Endothelial cell (in vitro differentiated cells): Measurements from ENCODE around the gene PERM1. TPM values are rescaled to one million over a fixed set of nuclear protein-coding genes. Genes with fewer than 3 reads are reported as not detected.
A peak's percentile ranks its signal among the peaks of the same experiment; 100 is the strongest.
"Not testable (repeated sequence)": the region's sequence is repeated elsewhere in the genome, so short reads cannot be mapped to it uniquely, and the experiment has no call there.

ENCODE experiments used
- DNase-seq: peaks from one replicate; pipeline ENCODE4 v3.0.0; 2021; ENCODE audit warnings: low spot score
- H3K27ac Mint-ChIP-seq: one replicate; pipeline ENCODE4 v1.8.0; 2021; ENCODE audit warnings: mixed read lengths, inconsistent platforms; ENCODE audit not compliant: unreplicated experiment
- H3K27me3 Mint-ChIP-seq: one replicate; pipeline ENCODE4 v1.8.0; 2021; ENCODE audit warnings: mild to moderate bottlenecking, moderate library complexity, mixed read lengths, inconsistent platforms; ENCODE audit not compliant: unreplicated experiment
- H3K36me3 Mint-ChIP-seq: one replicate; pipeline ENCODE4 v1.8.0; 2021; ENCODE audit warnings: mild to moderate bottlenecking, low read depth, mixed read lengths, inconsistent platforms; ENCODE audit not compliant: unreplicated experiment
- H3K4me1 Mint-ChIP-seq: one replicate; pipeline ENCODE4 v1.8.0; 2021; ENCODE audit warnings: mild to moderate bottlenecking, mixed read lengths, inconsistent platforms; ENCODE audit not compliant: unreplicated experiment
- H3K4me3 Mint-ChIP-seq: one replicate; pipeline ENCODE4 v1.8.0; 2021; ENCODE audit warnings: mild to moderate bottlenecking, mixed read lengths, inconsistent platforms; ENCODE audit not compliant: unreplicated experiment
- H3K9me3 Mint-ChIP-seq: one replicate; pipeline ENCODE4 v1.8.0; 2021; ENCODE audit warnings: mixed read lengths, inconsistent platforms; ENCODE audit not compliant: unreplicated experiment
- CTCF ChIP-seq: fragments of 200-600 bp; sonication (generic); IDR thresholded peaks from one replicate; pipeline ENCODE4 v1.5.0; 2021; ENCODE audit warnings: antibody characterized with exemption; ENCODE audit not compliant: unreplicated experiment
- long read RNA-seq: library from polyadenylated mRNA; unstranded; transcript quantifications from one replicate; pipeline ENCODE4 v2.0.0, GENCODE V29; 2020; ENCODE audit not compliant: unreplicated experiment
- total RNA-seq: library from RNA; stranded (reverse); fragmentation: NEBNext Ultra II Directional; extraction: Animal tissue kit (Norgen Biotek cat#: 25700); gene quantifications from one replicate; pipeline ENCODE4 v1.2.1, GENCODE V29; 2021; ENCODE audit not compliant: unreplicated experiment

Gene PERM1
- total RNA-seq, result not detected
- long read RNA-seq, result 0 reads

- peaks cover 7% of the 10 kb centered on the region for H3K36me3 Mint-ChIP-seq
- TF ChIP-seq CTCF, result no peak
- H3K4me3 Mint-ChIP-seq, result no peak within 1 kb of the TSS
- H3K9me3 Mint-ChIP-seq, result no peaks in the 10 kb centered on the region
- H3K27ac Mint-ChIP-seq, result no peak within 1 kb of the TSS
- H3K27me3 Mint-ChIP-seq, result peaks cover 13% of the 10 kb centered on the region
- DNase-seq, result no peak
- peaks cover 3% of the 10 kb centered on the region for H3K4me1 Mint-ChIP-seq
Measured at GRCh38 chr1:981955-982558, at the start of gene PERM1. Gene PERM1 (minus strand): TSS chr1:982093. CDS start chr1:981029, 1,064 bp downstream.

GRCh38 chr1:1030867-1031658, 49.2 kb upstream of the PERM1 start:
- not testable (repeated sequence) for H3K4me3 Mint-ChIP-seq, DNase-seq, H3K36me3 Mint-ChIP-seq, H3K27ac Mint-ChIP-seq, H3K9me3 Mint-ChIP-seq
- Mint-ChIP-seq H3K4me1 (peaks cover 11% of the 10 kb centered on the region), H3K27me3 (peaks cover 12% of the 10 kb centered on the region)

- H3K27ac Mint-ChIP-seq, result no peak overlapping the region
- H3K4me1 Mint-ChIP-seq, result peaks cover 21% of the 10 kb centered on the region
- H3K4me3 Mint-ChIP-seq, result no peak overlapping the region
- peaks cover 14% of the 10 kb centered on the region for H3K27me3 Mint-ChIP-seq
- DNase-seq, result no peak
- no peak for TF ChIP-seq CTCF
- no peaks in the 10 kb centered on the region for H3K9me3 Mint-ChIP-seq
- peaks cover 8% of the 10 kb centered on the region for H3K36me3 Mint-ChIP-seq
Measured at GRCh38 chr1:1027791-1028190, 45.9 kb upstream of the PERM1 start.

- H3K36me3 Mint-ChIP-seq, result peaks cover 8% of the 10 kb centered on the region
- H3K4me3 Mint-ChIP-seq, result no peak overlapping the region
- H3K27me3 Mint-ChIP-seq, result peaks cover 13% of the 10 kb centered on the region
- no peak overlapping the region for H3K27ac Mint-ChIP-seq
- no peak for DNase-seq
- H3K4me1 Mint-ChIP-seq, result peaks cover 22% of the 10 kb centered on the region
- no peaks in the 10 kb centered on the region for H3K9me3 Mint-ChIP-seq
- TF ChIP-seq CTCF, result no peak
Measured at GRCh38 chr1:1026599-1027413, 44.9 kb upstream of the PERM1 start.

- Mint-ChIP-seq H3K4me3 (peak overlapping the region; percentile 69), H3K4me1 (peaks cover 23% of the 10 kb centered on the region), H3K9me3 (no peaks in the 10 kb centered on the region), H3K27ac (no peak overlapping the region), H3K27me3 (peaks cover 13% of the 10 kb centered on the region), H3K36me3 (peaks cover 8% of the 10 kb centered on the region)
- TF ChIP-seq CTCF, result no peak
- no peak for DNase-seq
Measured at GRCh38 chr1:1025730-1026129, 43.8 kb upstream of the PERM1 start.
